Smooth muscle cell of trachea (primary cell): ENCODE measurements around the gene TMEM217. TPM values are rescaled to one million over a fixed set of nuclear protein-coding genes. Genes with fewer than 3 reads are reported as not detected.

Experiments
- total RNA-seq: library from RNA; depleted of rRNA; stranded (reverse); fragments of >200 nt; gene quantifications from 2 replicates; pipeline ENCODE4 v1.2.1, GENCODE V29; 2014

Gene TMEM217
- 1.5 and 1.8 TPM in 2 replicates for total RNA-seq

DNA sequence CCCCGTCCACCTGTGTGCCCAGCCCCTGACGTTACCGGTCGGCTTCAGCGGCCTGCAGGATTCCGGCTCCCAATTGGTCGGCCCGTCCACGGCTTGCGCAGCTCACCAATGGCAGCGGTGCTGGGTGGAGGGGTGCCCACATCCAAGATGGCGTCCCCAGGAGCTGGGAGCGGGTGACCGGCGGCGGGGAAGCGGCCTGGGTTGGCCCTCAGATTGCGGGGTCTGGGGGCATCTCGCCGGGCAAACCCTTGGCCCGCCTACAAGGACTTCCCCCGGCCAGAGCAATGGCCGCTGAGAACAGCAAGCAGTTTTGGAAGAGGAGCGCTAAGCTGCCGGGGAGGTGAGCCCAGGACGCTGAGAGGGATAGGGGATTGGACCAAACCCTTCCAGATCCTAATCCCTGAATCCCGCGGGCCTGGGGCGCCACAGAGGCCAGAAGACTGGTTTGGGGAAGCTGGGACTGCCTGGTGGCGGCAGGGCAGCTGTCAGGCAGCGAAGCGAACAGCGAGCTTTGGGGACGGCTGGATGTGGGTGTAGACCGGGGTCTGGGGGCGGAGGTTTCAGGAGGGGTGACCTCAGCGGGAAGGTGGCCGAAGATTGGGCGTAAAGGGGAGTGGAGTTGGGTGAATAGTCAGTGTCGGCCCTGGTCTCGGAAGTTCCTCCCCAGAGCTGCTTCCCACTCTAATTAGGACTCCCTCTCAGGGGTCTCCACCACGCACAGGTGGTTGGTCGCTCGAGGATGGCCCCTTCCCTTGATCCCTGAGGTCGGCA is at the start of gene TMEM217, which contains the start of gene TBC1D22B:
TMEM217 (minus strand) TSS at position 511 of the 771 bp plus-strand sequence. CDS start 39,114 bp downstream, outside the sequence.
TBC1D22B (plus strand) TSS at position 139 of the 771 bp plus-strand sequence; CDS start at position 285, 146 bp downstream.

DNA sequence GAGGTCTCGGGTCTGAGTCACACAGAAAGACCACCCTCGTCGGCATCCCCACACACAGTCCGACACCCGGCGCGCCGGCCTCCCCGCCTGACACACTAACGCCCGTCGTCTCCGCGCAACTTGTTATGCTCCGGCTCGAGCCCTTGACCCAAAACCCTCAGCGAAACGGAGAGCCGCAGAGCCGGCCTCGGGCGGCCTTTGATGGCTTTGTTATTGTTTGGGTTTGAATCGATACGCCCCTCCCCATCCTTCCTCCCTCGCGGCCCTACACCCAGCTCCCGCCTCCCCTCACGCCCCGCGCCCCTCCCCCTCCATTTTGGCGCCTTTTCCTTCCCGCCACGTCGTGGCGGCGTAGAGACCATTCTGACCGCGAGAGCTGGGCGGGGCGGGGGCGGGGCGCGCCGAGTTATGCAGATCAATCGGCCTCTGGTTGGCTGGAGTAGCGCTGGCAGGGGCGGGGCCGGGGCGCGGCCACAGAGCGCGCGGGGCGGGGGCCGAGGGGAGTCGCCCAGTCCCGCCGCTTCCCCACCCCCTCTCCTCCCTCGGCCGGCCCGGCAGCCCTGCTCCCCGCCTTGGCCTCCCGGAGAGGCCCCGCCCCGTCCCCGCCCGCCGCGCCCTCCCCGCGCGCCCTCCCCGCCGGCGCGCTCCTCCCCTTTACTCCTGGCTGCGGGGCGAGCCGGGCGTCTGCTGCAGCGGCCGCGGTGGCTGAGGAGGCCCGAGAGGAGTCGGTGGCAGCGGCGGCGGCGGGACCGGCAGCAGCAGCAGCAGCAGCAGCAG is 88.3 kb downstream of the TMEM217 start, which contains the start of gene PIM1:
PIM1 (plus strand) TSS at position 657 of the 777 bp plus-strand sequence. CDS start 424 bp downstream, outside the sequence.

Other genes starting within 250 kb of the TMEM217 start
- 8.9 and 20.7 TPM in 2 replicates for gene PIM1, start 88.0 kb downstream of the TMEM217 start, total RNA-seq
- 5.8 and 8.8 TPM in 2 replicates for gene TBC1D22B, start 372 bp downstream of the TMEM217 start, total RNA-seq
- gene RNF8, start 95.8 kb upstream of the TMEM217 start, total RNA-seq = 19.5 and 24.1 TPM in 2 replicates
- 57.3 and 88.5 TPM in 2 replicates for gene CMTR1, start 175.1 kb upstream of the TMEM217 start, total RNA-seq
- 13.1 and 44.1 TPM in 2 replicates for gene CCDC167, start 241.7 kb upstream of the TMEM217 start, total RNA-seq